SK-N-SH treated with all-trans-retinoic acid at 6 μM for 48 hours (cell line): Measurements from ENCODE around the gene GEMIN5.
A peak's percentile ranks its signal among the peaks of the same experiment; 100 is the strongest.

Experiments used
- ATAC-seq: fragments of 200-7000 bp; cut with Tn5 transposase; 3 replicates; pipeline ENCODE4 v1.9.1; 2020; ENCODE audit warnings: mild to moderate bottlenecking, moderate library complexity
- ARNTL ChIP-seq: fragments of 450-650 bp; formaldehyde crosslinking; IDR thresholded peaks from 2 replicates; pipeline ENCODE4 v1.5.0; 2020; ENCODE audit warnings: low read depth, mild to moderate bottlenecking, moderate library complexity, borderline replicate concordance
- CSDC2 ChIP-seq: fragments of 250-450 bp; sonication (Bioruptor Pico); IDR thresholded peaks from 2 replicates; pipeline ENCODE4 v1.5.0; 2020; ENCODE audit warnings: mild to moderate bottlenecking, moderate library complexity
- ESRRG ChIP-seq: fragments of 250-450 bp; sonication (Bioruptor Pico); IDR thresholded peaks from 2 replicates; pipeline ENCODE4 v1.6.1; 2021; ENCODE audit warnings: mild to moderate bottlenecking
- PPARA ChIP-seq: fragments of 250-450 bp; sonication (Bioruptor Pico); IDR thresholded peaks from 2 replicates; pipeline ENCODE4 v1.5.0; 2020; ENCODE audit warnings: mild to moderate bottlenecking, borderline replicate concordance
- RARB ChIP-seq: fragments of 250-450 bp; sonication (Bioruptor Pico); IDR thresholded peaks from 2 replicates; pipeline ENCODE4 v1.8.0; 2021; ENCODE audit warnings: mild to moderate bottlenecking, moderate library complexity
- SNAI2 ChIP-seq: fragments of 250-450 bp; sonication (Bioruptor Pico); IDR thresholded peaks from 2 replicates; pipeline ENCODE4 v1.5.0; 2020; ENCODE audit warnings: mild to moderate bottlenecking, moderate library complexity
- ZC3H10 ChIP-seq: fragments of 250-450 bp; sonication (Bioruptor Pico); IDR thresholded peaks from 2 replicates; pipeline ENCODE4 v1.5.1; 2021; ENCODE audit warnings: mild to moderate bottlenecking, moderate library complexity
- ZFP30 ChIP-seq: fragments of 450-650 bp; formaldehyde crosslinking; IDR thresholded peaks from 2 replicates; pipeline ENCODE4 v1.5.0; 2022; ENCODE audit warnings: mild to moderate bottlenecking, moderate library complexity
- ZNF70 ChIP-seq: fragments of 450-650 bp; formaldehyde crosslinking; IDR thresholded peaks from 2 replicates; pipeline ENCODE4 v1.5.0; 2020; ENCODE audit warnings: mild to moderate bottlenecking, moderate library complexity
- ZNF8 ChIP-seq: fragments of 450-650 bp; formaldehyde crosslinking; IDR thresholded peaks from 2 replicates; pipeline ENCODE4 v1.5.0; 2020; ENCODE audit warnings: mild to moderate bottlenecking, moderate library complexity
- TF ChIP-seq, protein P1 (sequence below): fragments of 250-450 bp; sonication (Bioruptor Pico); IDR thresholded peaks from 2 replicates; pipeline ENCODE4 v1.5.1; 2020; ENCODE audit warnings: low read depth, mild to moderate bottlenecking, moderate library complexity
- TF ChIP-seq, protein P2 (sequence below): fragments of 250-450 bp; sonication (Bioruptor Pico); IDR thresholded peaks from 2 replicates; pipeline ENCODE4 v1.8.0; 2021; ENCODE audit warnings: low read depth, mild to moderate bottlenecking, moderate library complexity, borderline replicate concordance
- TF ChIP-seq, protein P3 (sequence below): fragments of 250-450 bp; sonication (Bioruptor Pico); IDR thresholded peaks from 2 replicates; pipeline ENCODE4 v1.5.0; 2020; ENCODE audit warnings: mild to moderate bottlenecking, moderate library complexity

The GEMIN5 gene

DNA sequence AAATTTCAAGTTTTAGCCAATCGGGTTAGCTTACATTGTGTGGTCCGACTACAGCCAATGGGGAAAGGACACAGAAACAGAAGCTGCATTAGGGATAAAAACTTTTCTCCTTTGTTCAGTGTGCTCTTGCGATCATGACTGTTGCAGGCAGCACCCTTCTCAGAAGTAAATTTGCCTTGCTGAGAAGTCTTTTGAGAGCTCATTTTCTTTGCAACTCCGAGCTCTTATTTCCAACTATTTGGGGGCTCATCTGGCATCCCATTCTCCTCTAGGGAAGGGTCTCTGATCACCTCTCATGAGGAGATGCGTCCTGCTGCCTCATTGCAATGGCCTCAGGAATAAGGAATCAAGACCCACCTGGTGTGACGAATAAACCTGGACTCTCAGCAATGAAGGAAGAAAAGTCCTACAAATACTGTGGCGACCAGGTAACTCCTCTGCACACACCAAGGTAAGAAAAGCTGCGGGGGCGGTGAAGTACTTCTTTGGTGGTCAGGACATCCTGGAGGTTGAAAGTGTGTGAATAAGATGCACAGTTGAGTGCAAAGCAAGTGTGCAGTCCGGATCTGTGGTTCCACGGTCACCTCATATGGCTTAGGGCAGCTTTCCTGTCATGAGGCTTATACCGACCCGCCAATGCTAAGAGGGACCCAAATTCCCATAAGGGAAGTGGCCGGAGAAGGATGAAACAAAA, 59.2 kb downstream of the GEMIN5 start (continued):
- TF ChIP-seq, protein P1, sequence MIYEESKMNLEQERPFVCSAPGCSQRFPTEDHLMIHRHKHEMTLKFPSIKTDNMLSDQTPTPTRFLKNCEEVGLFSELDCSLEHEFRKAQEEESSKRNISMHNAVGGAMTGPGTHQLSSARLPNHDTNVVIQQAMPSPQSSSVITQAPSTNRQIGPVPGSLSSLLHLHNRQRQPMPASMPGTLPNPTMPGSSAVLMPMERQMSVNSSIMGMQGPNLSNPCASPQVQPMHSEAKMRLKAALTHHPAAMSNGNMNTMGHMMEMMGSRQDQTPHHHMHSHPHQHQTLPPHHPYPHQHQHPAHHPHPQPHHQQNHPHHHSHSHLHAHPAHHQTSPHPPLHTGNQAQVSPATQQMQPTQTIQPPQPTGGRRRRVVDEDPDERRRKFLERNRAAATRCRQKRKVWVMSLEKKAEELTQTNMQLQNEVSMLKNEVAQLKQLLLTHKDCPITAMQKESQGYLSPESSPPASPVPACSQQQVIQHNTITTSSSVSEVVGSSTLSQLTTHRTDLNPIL = no peak

DNA sequence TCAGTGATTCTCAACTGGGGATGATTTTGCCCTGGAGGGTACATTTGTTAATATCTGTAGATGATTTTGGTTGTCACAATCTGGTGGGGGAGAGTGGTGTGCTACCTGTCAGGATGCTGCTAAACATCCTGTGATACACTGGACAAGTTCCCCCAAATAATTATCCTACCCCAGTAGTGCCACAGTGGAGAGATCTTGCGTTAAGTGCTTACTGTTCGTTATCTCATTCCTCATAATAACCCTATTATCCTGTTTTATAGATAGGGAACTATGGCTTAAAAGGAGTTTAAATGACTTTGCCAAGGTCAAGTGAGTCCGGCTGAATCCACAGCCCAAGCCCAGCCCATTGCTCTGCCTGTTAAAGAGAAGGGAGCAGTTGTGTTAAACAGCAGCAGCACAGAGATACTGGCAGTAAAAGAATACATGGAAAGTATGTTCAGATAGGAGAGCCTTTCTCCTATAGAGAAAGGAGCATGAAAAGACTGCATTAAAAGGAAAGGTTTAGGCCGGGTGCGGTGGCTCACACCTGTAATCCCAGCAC, 64.2 kb downstream of the GEMIN5 start:
- no peak for TF ChIP-seq ZNF8 (CRISPR knock-in tag)
- TF ChIP-seq ESRRG (CRISPR knock-in tag) = peak; percentile 48; the same call in 1 of the 2 replicates
- no peak for ATAC-seq

DNA sequence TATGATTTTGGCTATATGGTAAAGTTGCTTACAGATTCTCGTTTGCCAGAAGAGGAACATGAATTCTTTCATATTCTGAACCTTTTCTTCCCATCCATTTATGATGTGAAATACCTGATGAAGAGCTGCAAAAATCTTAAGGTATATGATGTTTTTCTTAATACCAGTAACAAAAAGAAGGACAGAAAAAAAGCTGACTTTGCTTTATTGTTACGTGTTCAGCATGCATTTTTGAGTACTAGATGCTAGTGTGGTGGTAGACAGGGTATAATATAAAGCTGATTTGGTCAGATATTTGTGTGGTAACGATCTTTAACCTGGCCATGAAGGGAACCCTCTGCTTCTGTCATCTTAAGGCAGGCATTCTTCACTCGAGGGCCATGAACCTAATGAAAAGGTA, 66.3 kb downstream of the GEMIN5 start:
- TF ChIP-seq, protein P2, sequence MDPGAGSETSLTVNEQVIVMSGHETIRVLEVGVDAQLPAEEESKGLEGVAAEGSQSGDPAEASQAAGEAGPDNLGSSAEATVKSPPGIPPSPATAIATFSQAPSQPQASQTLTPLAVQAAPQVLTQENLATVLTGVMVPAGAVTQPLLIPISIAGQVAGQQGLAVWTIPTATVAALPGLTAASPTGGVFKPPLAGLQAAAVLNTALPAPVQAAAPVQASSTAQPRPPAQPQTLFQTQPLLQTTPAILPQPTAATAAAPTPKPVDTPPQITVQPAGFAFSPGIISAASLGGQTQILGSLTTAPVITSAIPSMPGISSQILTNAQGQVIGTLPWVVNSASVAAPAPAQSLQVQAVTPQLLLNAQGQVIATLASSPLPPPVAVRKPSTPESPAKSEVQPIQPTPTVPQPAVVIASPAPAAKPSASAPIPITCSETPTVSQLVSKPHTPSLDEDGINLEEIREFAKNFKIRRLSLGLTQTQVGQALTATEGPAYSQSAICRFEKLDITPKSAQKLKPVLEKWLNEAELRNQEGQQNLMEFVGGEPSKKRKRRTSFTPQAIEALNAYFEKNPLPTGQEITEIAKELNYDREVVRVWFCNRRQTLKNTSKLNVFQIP (CRISPR knock-in tag) = no peak
- TF ChIP-seq, protein P1 = no peak
- ATAC-seq = no peak

DNA sequence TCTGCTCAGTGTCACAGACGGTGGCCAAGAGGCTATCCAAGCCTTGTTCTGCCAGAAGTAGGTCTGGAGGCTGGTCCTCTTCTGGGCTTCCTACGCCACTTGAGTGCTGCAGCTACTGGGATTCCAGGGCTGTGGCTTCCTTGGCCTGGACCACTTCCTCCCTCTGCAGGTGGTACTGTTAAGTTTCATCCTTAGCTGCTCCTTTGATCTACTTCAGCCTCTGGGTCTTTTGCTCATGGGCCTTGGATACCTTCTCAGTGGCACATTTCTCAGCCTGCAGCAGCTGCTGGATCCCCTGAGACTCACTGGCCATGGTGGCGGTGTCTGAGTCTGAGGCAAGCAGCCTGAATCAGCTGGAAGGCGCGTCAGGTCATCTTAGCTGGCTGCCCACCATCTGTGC, 69.3 kb downstream of the GEMIN5 start:
- ATAC-seq = peak; percentile 58
- TF ChIP-seq, protein P3, sequence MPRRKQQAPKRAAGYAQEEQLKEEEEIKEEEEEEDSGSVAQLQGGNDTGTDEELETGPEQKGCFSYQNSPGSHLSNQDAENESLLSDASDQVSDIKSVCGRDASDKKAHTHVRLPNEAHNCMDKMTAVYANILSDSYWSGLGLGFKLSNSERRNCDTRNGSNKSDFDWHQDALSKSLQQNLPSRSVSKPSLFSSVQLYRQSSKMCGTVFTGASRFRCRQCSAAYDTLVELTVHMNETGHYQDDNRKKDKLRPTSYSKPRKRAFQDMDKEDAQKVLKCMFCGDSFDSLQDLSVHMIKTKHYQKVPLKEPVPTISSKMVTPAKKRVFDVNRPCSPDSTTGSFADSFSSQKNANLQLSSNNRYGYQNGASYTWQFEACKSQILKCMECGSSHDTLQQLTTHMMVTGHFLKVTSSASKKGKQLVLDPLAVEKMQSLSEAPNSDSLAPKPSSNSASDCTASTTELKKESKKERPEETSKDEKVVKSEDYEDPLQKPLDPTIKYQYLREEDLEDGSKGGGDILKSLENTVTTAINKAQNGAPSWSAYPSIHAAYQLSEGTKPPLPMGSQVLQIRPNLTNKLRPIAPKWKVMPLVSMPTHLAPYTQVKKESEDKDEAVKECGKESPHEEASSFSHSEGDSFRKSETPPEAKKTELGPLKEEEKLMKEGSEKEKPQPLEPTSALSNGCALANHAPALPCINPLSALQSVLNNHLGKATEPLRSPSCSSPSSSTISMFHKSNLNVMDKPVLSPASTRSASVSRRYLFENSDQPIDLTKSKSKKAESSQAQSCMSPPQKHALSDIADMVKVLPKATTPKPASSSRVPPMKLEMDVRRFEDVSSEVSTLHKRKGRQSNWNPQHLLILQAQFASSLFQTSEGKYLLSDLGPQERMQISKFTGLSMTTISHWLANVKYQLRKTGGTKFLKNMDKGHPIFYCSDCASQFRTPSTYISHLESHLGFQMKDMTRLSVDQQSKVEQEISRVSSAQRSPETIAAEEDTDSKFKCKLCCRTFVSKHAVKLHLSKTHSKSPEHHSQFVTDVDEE (CRISPR knock-in tag) = no peak
- no peak for TF ChIP-seq ARNTL (CRISPR knock-in tag)

DNA sequence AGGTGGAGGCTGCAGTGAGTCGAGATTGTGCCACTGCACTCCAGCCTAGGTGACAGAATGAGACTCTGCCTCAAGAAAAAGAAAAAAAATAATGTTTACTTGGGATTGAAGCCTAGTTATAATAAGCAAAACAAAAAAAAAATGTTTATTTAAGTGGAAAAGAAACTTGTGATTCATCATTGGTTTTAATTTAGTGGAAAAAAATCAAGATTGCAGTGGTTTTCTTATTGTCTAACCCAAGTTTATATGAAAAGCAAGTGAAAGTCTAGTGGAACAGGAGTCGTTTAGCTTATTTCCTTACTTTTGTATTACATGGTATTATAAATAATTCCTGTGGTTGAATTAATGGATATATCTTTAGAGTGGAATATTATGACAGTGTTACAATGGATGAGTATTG, 71.2 kb downstream of the GEMIN5 start:
- TF ChIP-seq PPARA (no peak), ZFP30 (CRISPR knock-in tag) (no peak)
- TF ChIP-seq, protein P1 = no peak
- ATAC-seq = no peak

DNA sequence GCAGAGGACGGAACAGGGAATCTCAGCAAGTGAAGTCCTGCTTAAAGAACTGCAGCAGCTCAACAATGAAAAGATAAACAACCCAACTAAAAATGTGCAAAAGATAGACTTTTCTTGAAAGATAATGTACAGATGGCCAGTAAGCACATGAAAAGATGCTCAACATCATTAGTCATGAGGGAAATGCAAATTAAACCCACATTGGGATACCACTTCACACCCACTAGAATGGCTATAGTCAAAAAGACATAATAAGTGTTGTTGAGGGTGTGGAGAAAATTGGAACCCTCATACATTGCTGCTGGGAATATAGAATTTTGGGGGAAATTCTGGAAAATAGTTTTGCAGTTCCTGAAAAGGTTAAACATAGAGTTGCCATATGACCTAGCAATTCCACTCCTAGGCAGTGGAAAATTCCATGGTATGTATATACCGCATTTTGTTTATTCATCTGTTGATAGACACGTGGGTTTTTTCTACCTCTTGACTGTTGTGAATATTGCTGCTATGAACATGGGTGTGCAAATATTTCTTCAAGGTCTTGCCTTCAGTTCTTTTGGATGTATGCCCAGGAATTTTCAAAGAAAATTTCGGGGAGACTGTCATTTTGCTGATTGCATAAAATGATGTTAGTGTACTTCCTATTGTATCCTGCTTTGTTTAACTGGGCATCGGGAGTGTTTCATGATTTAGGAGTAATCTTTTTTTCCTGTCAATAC, 72.4 kb downstream of the GEMIN5 start:
- ATAC-seq = no peak
- TF ChIP-seq ESRRG (CRISPR knock-in tag) = no peak
- no peak for TF ChIP-seq CSDC2 (CRISPR knock-in tag)
- TF ChIP-seq RARB (CRISPR knock-in tag) = no peak
- TF ChIP-seq SNAI2 (CRISPR knock-in tag) = no peak
- TF ChIP-seq ZC3H10 (CRISPR knock-in tag) = no peak
- TF ChIP-seq ZNF8 (CRISPR knock-in tag) = no peak
- TF ChIP-seq, protein P2 (CRISPR knock-in tag) = no peak
- TF ChIP-seq, protein P3 (CRISPR knock-in tag) = no peak
- TF ChIP-seq ZNF70 = no peak
